Measurements from ENCODE around the gene SLC34A1. TPM values are rescaled to one million over a fixed set of nuclear protein-coding genes. Genes with fewer than 3 reads are reported as not detected.

The SLC34A1 gene
- total and polyA plus RNA-seq, 2 of the 13 experiments (the other 11 are each of a cell fraction or from before 2014, with no cell fraction given): 0.03 to 0.20 TPM

- TF ChIP-seq MAF1 (CRISPR knock-in tag; IDR thresholded peaks at IDR 0.05; ENCODE audit: borderline replicate concordance): no peak
These were observed 34.5 kb upstream of the SLC34A1 start (continued) for GRCh38 chr5:177349762-177350161.

DNA sequence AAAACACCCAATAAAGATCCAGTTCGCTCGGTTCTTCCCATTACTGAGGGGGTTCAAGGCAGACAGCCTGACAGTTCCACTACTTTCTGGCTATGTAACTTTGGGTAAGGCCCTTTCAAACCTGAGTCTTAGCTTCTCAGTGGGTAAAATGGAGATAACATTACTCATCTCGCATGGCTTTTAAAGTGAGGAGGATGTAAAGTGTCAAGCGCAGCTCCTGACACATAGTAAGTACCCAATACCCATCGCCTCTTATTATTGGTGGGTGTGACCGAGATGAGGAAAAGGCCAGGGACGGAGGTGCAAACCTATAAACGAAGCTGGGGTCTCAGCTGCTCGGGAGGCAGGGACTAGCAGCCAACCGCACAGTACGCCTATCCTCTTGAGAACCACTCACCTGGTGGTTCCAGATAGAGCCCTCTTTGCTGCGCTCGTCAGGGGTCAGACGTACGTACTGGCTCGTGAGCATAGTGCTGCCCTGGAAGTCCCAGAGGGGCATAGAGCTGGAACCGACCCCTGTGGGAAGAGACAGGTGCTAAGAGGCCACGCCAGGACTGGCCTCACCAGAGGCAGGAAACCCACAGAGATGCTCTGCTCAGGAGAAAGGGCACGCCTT, 33.4 kb upstream of the SLC34A1 start:
- FAIRE-seq: no peak
- H3K79me2 ChIP-seq (ENCODE audit: insufficient read depth, low read length): peaks cover 50% of the 10 kb centered on the region
- CTCF ChIA-PET (ENCODE audit: low intra/inter-chr PET ratio, low total read pairs): no interaction called here
- BruUV-seq (replicated peaks): TSS peak; percentile 55
- H3K27ac ChIP-seq (ENCODE audit: extremely low read length, insufficient read depth, low read length): peak overlapping the region; percentile 94
- peaks cover 6 to 15% of the 10 kb centered on the region in 2 experiments for H3K36me3 ChIP-seq (replicated peaks in 1 of 2; ENCODE audit: control insufficient read depth in 1 of 2, insufficient read depth in 2 of 2, low read length in 2 of 2)
- no peaks in the 10 kb centered on the region for H4K20me1 ChIP-seq (ENCODE audit: insufficient read depth, low read length)
- peaks cover 79% of the 10 kb centered on the region for H3K4me1 ChIP-seq (ENCODE audit: insufficient read depth, low read length)
- 9% methylated on average over 10 of the region's 19 CpGs for WGBS (ENCODE audit: low lambda C conversion rate)
- intact Hi-C loops (cut with micrococcal nuclease; ENCODE audit: unreplicated experiment): no loop called here
- H2AFZ ChIP-seq (ENCODE audit: low read length): no peak overlapping the region
- H3K9me3 ChIP-seq (ENCODE audit: low read length): no peaks in the 10 kb centered on the region
- DNase-seq (ENCODE audit: low spot score): no peak
- POLR2A ChIA-PET: interaction anchor here (1.0 to 6.8 kb wide), 9 partner anchors 15 to 264 kb away, joined by 3 to 84 read pairs (median 10); no protein-coding TSS in a partner anchor
- H3K4me3 ChIP-seq (replicated peaks in 1 of 3; ENCODE audit: insufficient read depth in 1 of 3, low read depth in 2 of 3, low read length in 3 of 3): peak overlapping the region; percentile 92 to 98 (median 93)
- in situ Hi-C loops (cut with HindIII; ENCODE audit: extremely low pct_ligation_motif_present, low pct_unique_long_range_greater_than_20kb): loop anchor here (25.0 kb wide), 1 partner anchor 814 kb away; the partner anchor contains the start of genes CDHR2 and RNF44
- no peaks in the 10 kb centered on the region; a peak in 1 of 5 replicates for H3K27me3 ChIP-seq (ENCODE audit: control insufficient read depth in 1 of 2, insufficient read depth in 2 of 2, low read length in 2 of 2)
- ATAC-seq: peak; percentile 18
- peak overlapping the region; percentile 94 for H3K4me2 ChIP-seq (ENCODE audit: low read depth, low read length)
- peak overlapping the region; percentile 95 for H3K9ac ChIP-seq (ENCODE audit: insufficient read depth, low read depth, low read length)
- 0 out of 2 replicates have a peak, but pooled peaks have one; percentile 12 for TF ChIP-seq SAFB2 (CRISPR knock-in tag; IDR thresholded peaks at IDR 0.05; ENCODE audit: borderline replicate concordance, low read depth)
- no peak for TF ChIP-seq ZFP62 (CRISPR knock-in tag; IDR thresholded peaks at IDR 0.05)
- no peak for TF ChIP-seq NR3C1 (CRISPR knock-in tag; IDR thresholded peaks at IDR 0.05)
- no peak for TF ChIP-seq MTA3 (CRISPR knock-in tag; IDR thresholded peaks at IDR 0.05)
- no peak for TF ChIP-seq ZNF138 (CRISPR knock-in tag; IDR thresholded peaks at IDR 0.05; ENCODE audit: low read depth)
- no peak for TF ChIP-seq DR1 (CRISPR knock-in tag; IDR thresholded peaks at IDR 0.05)
- TF ChIP-seq, protein P1, sequence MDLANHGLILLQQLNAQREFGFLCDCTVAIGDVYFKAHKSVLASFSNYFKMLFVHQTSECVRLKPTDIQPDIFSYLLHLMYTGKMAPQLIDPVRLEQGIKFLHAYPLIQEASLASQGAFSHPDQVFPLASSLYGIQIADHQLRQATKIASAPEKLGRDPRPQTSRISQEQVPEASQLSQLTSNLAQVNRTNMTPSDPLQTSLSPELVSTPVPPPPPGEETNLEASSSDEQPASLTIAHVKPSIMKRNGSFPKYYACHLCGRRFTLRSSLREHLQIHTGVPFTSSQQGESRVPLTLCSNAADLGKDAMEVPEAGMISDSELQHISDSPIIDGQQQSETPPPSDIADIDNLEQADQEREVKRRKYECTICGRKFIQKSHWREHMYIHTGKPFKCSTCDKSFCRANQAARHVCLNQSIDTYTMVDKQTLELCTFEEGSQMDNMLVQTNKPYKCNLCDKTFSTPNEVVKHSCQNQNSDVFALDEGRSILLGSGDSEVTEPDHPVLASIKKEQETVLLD (CRISPR knock-in tag; IDR thresholded peaks at IDR 0.05; ENCODE audit: low read depth): no peak
- TF ChIP-seq FOXC1 (CRISPR knock-in tag; IDR thresholded peaks at IDR 0.05; ENCODE audit: borderline replicate concordance): no peak
- TF ChIP-seq ZNF724P (CRISPR knock-in tag; IDR thresholded peaks at IDR 0.05; ENCODE audit: borderline replicate concordance): no peak
- TF ChIP-seq ZBTB21 (CRISPR knock-in tag; IDR thresholded peaks at IDR 0.05): no peak
- TF ChIP-seq ZNF10 (CRISPR knock-in tag; IDR thresholded peaks at IDR 0.05; ENCODE audit: borderline replicate concordance, low read depth): no peak
- TF ChIP-seq, protein P2, sequence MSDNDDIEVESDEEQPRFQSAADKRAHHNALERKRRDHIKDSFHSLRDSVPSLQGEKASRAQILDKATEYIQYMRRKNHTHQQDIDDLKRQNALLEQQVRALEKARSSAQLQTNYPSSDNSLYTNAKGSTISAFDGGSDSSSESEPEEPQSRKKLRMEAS (IDR thresholded peaks at IDR 0.05): no peak
- TF ChIP-seq ZMYM4 (CRISPR knock-in tag; IDR thresholded peaks at IDR 0.05): no peak
- TF ChIP-seq, protein P3, sequence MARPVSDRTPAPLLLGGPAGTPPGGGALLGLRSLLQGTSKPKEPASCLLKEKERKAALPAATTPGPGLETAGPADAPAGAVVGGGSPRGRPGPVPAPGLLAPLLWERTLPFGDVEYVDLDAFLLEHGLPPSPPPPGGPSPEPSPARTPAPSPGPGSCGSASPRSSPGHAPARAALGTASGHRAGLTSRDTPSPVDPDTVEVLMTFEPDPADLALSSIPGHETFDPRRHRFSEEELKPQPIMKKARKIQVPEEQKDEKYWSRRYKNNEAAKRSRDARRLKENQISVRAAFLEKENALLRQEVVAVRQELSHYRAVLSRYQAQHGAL (CRISPR knock-in tag; IDR thresholded peaks at IDR 0.05; ENCODE audit: not compliant biosample characterization): no peak
- TF ChIP-seq, protein P4, sequence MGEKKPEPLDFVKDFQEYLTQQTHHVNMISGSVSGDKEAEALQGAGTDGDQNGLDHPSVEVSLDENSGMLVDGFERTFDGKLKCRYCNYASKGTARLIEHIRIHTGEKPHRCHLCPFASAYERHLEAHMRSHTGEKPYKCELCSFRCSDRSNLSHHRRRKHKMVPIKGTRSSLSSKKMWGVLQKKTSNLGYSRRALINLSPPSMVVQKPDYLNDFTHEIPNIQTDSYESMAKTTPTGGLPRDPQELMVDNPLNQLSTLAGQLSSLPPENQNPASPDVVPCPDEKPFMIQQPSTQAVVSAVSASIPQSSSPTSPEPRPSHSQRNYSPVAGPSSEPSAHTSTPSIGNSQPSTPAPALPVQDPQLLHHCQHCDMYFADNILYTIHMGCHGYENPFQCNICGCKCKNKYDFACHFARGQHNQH (CRISPR knock-in tag; IDR thresholded peaks at IDR 0.05): no peak
- 0 out of 2 replicates have a peak, but pooled peaks have one; percentile 18 for TF ChIP-seq HIC2 (CRISPR knock-in tag; IDR thresholded peaks at IDR 0.05; ENCODE audit: low read depth)
- no peak for TF ChIP-seq TBX3 (IDR thresholded peaks at IDR 0.05; ENCODE audit: borderline replicate concordance)
